Nucleus accumbens (tissue), 56 donors: ENCODE results near the gene DDX4.
"Not testable (repeated sequence)": the region's sequence is repeated elsewhere in the genome, so short reads cannot be mapped to it uniquely, and the experiment has no call there.

Experiments
- DNase-seq, 56 donors: peaks; one replicate each; lab custom pipeline; 2025; lab: John Stamatoyannopoulos, UW

The DDX4 gene

GRCh38 chr5:55720188-55720703 is 17.6 kb upstream of the DDX4 start:
- no peak for DNase-seq

GRCh38 chr5:55724281-55724680 is 13.6 kb upstream of the DDX4 start:
- no peak for DNase-seq

- DNase-seq = no peak
Observed at GRCh38 chr5:55731848-55732247, 6.0 kb upstream of the DDX4 start.

DNA sequence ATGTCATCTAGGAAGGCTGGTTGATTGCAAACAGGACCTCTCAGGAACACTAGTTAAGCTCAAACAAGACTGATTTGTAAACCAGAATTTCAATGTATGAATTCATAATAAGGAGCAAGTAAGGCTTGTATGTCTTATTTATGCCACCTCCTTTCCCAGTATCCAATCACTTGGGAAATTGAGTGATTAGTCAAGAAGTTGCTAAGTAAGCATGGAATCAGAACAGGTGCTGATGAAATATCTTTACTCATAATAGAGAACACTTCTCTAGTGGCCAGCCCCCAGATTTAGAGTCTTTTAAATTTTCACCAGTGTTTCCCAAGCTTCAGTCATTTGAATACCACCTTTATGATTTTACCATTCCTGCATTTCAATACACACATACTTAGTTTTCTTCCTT is 5.3 kb upstream of the DDX4 start:
- DNase-seq = no peak

DNA sequence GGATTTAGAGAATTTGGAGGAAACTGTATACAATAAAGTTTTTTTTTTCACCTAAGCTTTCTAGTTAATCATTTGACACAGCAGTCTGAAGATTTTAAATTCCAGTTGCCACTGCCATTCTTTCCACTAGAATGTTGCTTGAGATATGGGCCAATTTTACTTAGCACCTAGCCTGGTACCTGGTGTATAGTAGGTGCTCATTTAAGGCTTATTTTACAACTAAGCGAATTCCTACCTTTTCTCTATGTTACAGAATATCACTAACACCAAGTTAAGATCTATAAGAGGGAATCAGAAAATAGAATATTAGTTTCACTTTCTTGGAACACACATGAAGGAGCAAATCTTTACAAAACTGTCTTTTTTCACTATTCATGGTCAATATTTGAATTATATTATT is 3.2 kb upstream of the DDX4 start:
- DNase-seq = no peak

- no peak for DNase-seq
Observed at GRCh38 chr5:55742778-55743177, 4.9 kb downstream of the DDX4 start.

DNA sequence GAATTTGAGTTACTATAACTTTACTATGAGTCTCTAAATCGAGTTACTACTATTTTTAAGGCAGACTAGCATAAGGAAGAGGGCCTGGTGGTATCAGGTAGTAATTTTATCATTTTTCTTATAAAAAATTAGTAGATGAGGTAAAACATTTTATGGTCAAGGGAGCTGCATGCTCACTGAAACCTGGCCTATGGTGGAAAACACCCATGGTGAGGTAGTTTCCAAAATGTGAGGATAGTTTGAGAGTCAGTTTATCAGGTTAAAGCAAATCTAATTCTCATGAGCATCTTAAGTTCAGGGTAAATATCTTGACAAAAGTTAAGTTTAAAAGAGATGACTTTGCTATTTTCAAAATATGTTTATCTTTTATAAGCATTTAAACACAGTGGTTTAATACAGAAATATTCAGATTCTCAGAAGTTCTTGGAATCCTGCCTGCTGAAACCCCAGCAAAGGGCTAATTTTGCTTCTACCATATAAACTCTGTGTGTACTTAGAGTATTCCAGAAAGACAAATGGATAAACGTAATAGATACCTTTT is 10.0 kb downstream of the DDX4 start:
- no peak for DNase-seq

DNA sequence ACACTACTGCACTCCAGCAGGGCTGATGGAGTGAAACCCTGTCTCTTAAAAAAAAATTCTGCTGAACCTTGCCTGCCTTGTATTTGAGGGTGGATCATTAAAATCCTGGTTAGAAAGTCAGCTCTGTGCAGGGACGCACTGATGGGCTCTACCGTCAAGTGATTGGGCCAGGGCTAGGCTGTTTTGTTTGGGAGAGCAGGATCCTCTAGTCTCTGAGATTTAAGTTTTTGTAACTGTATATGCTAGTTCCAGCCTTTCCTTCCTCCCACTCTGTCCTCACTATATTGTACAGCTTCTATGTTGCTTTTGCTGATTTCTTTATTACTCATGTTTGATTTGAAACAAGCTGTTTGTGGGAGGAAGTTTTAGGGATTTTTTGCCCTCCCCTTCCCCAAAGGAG is 11.5 kb downstream of the DDX4 start:
- DNase-seq = no peak

- no peak for DNase-seq
Observed at GRCh38 chr5:55750063-55750462, 12.2 kb downstream of the DDX4 start.

DNA sequence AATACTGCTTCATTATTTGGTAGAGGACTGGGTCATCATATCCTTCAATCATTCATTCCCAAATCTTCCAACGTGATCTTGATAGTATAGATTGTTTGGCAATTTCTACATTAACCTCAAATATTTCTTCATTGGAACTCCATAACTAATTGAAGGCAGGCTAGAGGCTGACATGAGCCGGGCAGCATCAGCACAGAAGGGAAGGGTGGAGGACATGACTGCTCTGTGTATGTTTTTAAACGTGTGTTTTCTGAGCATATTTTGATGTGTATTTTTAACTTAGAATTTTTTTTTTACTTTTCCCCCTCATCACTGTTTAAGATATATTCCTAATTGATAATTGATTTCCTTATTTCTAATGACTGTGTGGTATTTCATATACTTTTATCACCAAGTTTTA is 12.6 kb downstream of the DDX4 start:
- DNase-seq = no peak

GRCh38 chr5:55758231-55758630 is 20.4 kb downstream of the DDX4 start:
- no peak for DNase-seq

- DNase-seq = no peak
Observed at GRCh38 chr5:55758714-55759113, 20.9 kb downstream of the DDX4 start.

- not testable (repeated sequence) for DNase-seq
Observed at GRCh38 chr5:55761721-55762120, 23.9 kb downstream of the DDX4 start.

- no peak for DNase-seq
Observed at GRCh38 chr5:55763746-55764420, 26.0 kb downstream of the DDX4 start.

DNA sequence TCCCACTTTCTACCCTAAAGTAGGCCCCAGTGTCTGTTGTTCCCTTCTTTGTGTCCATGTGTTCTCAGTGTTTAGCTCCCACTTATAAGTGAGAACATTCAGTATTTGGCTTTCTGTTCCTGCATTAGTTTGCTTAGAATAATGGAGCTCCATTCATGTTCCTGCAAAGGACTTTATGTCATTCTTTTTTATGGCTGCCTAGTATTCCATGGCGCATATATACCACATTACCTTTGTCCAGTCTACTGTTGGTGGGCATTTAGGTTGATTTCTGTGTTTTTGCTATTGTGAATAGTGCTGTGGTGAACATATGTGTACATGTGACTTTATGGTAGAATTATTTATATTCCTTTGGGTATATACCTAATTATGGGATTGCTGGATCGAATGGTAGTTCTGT is 30.4 kb downstream of the DDX4 start:
- DNase-seq = no peak

DNA sequence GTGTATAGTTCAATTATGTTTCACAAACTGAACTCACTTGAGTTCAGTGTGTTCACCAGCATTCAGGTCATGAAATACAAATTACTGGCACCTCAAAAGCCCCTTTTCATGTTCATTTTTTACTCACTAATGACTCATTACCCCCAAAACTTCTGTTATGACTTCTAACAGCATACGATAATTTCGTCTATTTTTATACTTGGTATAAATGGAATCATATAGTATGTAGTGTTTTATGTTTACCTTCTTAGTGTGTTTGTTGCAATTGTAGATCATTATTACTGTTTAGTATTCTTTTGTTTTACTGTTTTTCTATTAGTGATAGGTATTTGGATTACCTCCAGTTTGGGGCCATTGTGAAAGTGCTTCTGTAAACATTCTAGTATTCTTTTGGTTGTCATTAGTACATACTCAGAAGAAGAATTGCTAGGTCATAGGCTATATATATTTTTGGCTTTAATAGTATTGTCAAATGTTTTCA is 33.4 kb downstream of the DDX4 start:
- DNase-seq = no peak

- peak in 32 of 56 donors; percentile 1 to 61 (median 17) for DNase-seq
Observed at GRCh38 chr5:55773057-55773456, 35.2 kb downstream of the DDX4 start.

DNA sequence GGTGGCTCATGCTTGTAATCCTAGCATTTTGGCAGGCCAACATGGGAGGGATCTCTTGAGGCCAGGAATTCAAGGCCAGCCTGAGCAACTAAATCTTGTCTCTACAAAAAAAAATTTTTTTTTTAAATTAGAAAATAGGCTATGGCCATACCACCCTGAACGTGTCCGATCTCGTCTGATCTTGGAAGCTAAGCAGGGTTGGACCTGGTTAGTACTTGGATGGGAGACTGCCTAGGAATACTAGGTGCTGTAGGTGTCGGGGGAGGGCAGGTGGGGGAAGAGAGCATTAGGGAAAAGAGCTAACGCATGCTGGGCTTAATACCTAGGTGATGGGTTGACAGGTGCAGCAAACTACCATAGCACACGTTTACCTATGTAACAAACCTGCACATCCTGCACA is 39.5 kb downstream of the DDX4 start:
- no peak for DNase-seq

DNA sequence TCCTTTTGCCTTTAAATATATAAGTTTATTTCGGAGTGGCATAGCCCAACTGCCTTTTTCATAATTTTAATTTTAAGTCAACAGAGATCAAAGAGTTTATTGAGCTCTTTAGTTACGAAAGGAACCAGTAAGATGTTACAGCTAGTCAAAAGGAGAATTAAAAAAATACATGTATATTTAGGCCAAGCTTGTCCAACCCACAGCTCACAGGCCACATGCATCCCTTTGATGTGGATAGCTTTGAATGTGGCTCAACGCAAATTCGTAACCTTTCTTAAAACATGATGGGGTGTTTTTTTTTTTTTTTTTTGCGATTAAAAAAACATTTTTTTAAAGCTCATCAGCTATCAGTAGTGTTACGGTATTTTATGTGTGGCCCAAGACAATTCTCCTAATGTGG is 63.1 kb downstream of the DDX4 start:
- no peak for DNase-seq

- not testable (repeated sequence) for DNase-seq
Observed at GRCh38 chr5:55808814-55809213, 71.0 kb downstream of the DDX4 start.

- DNase-seq = not testable (repeated sequence)
Observed at GRCh38 chr5:55815939-55816338, 78.1 kb downstream of the DDX4 start.

GRCh38 chr5:55816342-55816741 is 78.5 kb downstream of the DDX4 start:
- DNase-seq = no peak
